ENCODE data around the gene MSI2.

DNA sequence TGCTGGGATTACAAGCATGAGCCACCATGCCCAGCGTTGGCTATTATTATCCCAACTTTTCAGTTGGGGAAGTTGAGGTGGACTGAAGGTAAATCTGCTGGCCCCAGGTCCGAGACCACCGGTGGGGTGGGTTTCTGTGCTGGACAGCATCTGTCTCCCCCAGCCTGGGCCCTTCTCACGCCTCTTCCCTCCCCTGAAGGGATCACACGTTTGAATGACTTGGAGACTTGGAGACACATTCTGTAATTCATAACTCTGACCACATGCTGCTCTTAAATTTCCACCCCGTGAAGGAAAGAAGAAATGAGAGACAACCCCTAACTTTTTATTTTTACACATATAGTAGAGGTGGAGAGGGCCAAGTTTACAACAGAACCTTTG lies 109.8 kb downstream of the MSI2 start:
- TF ChIP-seq POLR2AphosphoS5 (IDR thresholded peaks at IDR 0.05; ENCODE audit: low read depth), result no peak
- no peak for TF ChIP-seq CTCF (conservative IDR thresholded peaks at IDR 0.05; ENCODE audit: low read depth in 2 of 2)
- no peak for TF ChIP-seq ZNF331 (CRISPR knock-in tag; IDR thresholded peaks at IDR 0.05; ENCODE audit: low read depth)
- TF ChIP-seq EZH2 (IDR thresholded peaks at IDR 0.05; ENCODE audit: low read depth, unreplicated experiment), result no peak
- TF ChIP-seq, protein P1, sequence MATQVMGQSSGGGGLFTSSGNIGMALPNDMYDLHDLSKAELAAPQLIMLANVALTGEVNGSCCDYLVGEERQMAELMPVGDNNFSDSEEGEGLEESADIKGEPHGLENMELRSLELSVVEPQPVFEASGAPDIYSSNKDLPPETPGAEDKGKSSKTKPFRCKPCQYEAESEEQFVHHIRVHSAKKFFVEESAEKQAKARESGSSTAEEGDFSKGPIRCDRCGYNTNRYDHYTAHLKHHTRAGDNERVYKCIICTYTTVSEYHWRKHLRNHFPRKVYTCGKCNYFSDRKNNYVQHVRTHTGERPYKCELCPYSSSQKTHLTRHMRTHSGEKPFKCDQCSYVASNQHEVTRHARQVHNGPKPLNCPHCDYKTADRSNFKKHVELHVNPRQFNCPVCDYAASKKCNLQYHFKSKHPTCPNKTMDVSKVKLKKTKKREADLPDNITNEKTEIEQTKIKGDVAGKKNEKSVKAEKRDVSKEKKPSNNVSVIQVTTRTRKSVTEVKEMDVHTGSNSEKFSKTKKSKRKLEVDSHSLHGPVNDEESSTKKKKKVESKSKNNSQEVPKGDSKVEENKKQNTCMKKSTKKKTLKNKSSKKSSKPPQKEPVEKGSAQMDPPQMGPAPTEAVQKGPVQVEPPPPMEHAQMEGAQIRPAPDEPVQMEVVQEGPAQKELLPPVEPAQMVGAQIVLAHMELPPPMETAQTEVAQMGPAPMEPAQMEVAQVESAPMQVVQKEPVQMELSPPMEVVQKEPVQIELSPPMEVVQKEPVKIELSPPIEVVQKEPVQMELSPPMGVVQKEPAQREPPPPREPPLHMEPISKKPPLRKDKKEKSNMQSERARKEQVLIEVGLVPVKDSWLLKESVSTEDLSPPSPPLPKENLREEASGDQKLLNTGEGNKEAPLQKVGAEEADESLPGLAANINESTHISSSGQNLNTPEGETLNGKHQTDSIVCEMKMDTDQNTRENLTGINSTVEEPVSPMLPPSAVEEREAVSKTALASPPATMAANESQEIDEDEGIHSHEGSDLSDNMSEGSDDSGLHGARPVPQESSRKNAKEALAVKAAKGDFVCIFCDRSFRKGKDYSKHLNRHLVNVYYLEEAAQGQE (IDR thresholded peaks at IDR 0.05; ENCODE audit: unreplicated experiment), result no peak
- no peak for TF ChIP-seq JUNB (IDR thresholded peaks at IDR 0.05; ENCODE audit: unreplicated experiment)
- TF ChIP-seq NANOG (IDR thresholded peaks at IDR 0.05; ENCODE audit: borderline replicate concordance), result no peak
- TF ChIP-seq CREB1 (CRISPR knock-in tag; IDR thresholded peaks at IDR 0.05; ENCODE audit: low read depth), result no peak
- no peak for TF ChIP-seq STAT1 (IDR thresholded peaks at IDR 0.05; ENCODE audit: unreplicated experiment)

Data from GM23338 (cell line).